EH (cell line): ENCODE measurements around the gene RARRES2.

Source experiments
- DNase-seq: peaks from one replicate; pipeline ENCODE4 v3.0.0-alpha.2; 2015; ENCODE audit warnings: low read depth

The RARRES2 gene

DNA sequence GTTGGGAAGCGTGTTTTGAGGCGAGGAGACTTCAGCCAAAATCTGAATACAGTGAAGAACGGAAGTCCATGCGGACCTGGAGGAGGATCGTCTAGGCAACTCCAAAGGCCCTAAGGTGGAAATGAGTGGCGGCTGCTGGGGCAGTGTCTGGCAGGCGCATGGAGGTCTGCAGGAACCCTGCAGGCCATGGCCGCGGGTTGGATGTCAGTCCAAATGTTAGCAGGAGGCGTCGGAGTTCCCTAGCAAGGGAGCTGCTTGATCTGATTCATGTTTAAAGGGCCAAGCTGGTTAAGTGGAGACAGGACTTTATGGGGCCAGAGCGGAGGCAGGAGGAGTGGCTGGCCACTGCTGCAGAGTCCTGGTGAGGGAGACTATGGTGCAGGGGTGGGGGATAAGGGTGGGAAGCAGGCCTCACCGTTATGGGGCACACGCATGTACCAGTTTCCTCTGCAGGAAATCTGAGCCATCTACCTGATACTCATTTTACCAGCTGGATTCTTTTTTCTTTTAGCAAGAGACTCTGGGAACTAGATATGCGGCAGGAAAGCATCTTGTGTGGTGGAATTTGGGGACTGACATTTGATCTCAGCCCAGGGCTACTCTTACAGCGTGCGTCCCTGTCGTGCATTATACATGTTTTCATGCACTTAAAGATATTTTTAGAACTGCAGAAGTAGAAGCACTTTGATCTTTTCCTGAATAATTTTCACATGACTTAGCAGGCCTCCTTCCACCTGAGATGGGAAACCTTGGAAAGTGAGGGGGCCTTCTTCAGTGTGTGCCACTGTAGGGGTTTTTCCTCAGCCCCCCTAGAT lies 20.6 kb upstream of the RARRES2 start:
- DNase-seq = no peak

DNA sequence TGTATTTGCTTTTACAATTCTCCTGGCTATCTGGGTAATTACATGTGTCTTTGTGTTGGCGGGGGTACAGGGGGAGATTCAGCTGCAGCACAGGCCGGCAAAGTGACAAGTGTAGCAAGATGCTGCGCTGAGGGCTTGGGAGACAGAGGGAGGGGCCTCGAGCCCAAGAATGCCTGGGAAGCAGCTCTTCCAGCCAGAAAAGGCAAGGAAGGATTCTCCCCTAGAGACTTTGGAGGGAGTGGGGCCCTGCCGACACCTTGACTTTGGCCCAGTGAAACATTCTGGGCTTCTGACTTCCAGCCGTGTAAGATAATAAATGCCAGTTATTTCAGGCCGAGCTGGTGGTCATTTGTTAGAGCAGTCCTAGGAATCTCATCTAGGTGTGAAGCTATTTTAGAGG lies 20.0 kb upstream of the RARRES2 start:
- no peak for DNase-seq

DNA sequence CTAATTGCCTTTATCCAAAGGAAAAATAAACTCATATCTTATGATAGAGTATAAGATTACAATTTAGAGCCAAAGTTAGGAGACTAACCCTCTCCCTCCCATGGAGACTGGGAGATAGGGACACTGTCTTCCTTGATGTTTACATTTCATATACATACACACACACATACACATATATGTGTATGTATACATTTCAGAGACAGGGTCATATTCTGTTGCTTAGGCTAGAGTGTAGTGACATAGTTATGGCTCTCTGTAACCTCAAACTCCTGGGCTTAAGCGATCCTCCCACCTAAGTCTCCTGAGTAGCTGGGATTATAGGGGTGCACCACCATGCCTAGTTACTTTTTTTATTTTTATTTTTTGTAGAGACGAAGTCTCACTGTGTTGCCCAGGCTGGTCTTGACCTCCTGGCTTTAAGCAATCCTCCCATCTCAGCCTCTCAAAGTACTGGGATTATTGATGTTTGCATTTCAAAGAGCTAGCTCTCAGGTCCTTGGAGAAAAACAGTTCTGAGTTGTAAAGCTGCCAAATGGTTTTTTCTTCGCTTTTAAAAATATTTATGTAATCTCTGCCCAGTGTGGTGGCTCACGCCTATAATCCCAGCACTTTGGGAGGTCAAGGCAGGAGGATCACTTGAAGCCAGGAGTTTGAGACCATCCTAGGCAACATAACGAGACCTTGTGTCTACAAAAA lies 19.1 kb upstream of the RARRES2 start:
- no peak for DNase-seq

DNA sequence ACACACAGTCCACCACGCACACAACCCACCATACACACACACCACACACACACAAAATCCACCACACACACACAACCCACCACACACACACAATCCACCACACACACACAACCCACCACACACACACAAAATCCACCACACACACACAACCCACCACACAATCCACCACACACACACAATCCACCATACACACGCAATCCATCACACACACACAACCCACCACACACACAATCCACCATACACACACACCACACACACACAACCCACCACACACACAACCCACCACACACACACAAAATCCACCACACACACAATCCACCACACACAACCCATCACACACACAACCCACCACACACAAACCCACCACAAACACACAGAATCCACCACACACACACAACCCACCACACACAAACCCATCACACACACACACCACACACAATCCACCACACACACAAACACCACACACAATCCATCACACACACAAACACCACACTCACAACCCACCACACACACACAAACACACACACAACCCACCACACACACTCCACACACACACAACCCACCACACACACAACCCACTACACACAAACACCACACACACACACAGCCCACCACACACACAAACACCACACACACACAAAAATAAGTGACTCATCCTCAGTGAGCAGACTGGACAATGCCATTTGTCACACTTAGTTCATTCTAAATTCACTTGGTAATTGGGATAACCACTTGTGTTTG lies 18.4 kb upstream of the RARRES2 start:
- no peak for DNase-seq

DNA sequence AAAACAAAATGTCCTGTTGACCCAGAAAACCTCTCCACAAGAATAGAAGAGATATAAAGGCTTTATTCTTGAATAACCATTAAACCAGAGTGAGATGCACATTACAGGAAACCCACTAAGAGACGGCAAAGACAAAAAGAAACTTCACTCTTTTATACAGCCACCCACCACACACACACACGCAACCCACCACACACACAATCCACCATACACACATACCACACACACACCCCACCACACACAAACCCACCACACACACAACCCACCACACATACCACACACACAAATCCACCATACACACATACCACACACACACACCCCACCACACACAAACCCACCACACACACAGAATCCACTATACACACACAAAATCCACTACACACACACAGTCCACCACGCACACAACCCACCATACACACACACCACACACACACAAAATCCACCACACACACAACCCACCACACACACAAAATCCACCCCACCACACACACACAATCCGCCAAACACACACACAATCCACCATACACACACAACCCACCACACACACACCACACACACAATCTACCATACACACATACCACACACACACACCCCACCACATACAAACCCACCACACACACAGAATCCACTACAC lies 17.7 kb upstream of the RARRES2 start:
- DNase-seq = no peak

DNA sequence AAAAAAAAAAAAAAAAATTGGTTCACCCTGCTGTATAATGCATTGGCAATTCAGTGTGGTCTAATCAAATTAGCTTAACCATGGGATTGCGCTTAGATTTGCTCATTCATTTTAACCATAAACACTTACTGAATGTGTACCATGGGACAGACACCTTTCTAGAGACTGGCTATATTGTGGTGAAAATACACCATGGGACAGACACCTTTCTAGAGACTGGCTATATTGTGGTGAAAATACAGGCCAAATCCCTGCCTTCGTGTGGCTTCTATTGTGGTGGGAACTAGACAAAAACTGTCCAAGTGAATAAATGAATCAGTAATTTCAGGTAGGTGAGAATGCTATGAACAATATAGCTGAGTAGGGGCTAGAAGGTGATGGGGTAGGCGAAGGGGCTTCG lies 17.0 kb upstream of the RARRES2 start:
- no peak for DNase-seq

DNA sequence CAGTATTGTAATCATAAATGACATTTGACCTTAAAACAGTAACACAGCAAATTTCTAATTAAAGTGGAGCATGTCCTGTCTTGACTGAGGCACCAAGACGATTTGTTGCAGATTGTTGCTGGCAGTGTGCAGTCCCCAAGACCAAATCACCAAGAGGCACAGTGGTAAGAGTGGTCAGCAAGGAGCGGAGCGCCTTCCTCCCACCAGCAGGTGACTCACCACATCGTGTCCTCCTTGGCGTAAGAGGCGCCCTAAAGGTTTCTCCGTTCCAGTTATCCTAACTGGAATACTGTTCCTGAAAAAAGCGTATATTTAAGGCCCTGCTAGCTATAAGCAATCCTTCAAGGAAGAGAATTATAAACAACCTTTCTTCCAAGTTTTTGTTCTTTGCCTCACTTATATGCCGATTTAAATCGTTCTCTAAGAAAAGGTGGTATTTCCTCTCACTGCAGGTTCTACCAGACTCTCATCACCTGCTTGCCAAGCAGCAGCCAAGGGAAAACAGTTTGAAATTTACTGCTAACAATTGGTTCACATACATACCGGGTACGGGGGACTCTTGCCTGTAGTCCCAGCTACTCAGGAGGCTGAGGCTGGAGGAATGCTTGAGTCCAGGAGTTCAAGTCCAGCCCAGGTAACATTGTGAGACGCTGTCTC lies 16.5 kb upstream of the RARRES2 start:
- DNase-seq = no peak

DNA sequence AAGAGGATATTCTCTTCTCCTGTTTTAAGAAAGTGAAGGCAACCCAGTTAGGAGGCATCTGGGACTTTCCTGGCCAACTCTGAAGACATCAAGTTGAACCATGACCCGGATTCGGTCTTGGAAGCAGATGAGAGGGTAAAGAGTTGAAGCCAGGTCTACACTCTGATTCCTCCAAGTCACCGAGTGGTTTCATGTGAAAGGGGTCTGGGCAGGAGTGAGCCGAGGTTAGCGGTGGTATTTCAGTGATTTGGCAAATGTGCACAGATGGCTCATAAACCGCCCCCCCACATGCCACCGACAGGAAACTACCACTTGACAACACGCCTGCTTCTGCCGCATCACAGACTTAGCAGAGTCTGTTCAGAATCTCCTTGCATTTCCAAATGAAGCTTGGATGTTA lies 15.8 kb upstream of the RARRES2 start:
- no peak for DNase-seq

DNA sequence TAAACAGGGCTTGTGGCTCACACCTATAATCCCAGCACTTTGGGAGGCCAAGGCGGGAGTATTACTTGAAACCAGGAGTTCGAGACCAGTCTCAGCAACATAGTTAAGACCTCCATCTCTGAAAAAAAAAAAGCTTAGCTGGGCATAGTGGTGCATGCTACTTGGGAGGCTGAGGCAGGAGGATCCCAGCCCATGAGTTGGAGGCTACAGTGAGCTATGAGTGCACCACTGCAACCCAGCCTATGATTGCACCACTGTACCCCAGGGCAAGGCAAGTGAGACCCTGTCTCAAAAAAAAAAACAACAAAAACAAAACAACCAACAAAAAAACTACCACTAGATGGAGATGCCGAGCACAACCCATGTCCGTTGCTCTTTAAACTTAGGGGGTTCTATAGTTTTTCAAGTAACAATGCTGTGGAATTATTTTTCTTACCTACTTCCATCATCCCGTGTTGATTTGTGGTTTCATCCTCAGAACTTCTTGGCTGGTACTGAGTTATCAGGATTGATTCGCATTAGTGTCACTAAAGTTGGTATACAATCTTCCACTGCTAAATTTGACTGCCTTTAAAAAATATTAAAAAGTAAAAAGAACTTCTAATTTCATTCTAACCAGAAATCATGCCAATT lies 15.0 kb upstream of the RARRES2 start:
- DNase-seq = peak; percentile 39

DNA sequence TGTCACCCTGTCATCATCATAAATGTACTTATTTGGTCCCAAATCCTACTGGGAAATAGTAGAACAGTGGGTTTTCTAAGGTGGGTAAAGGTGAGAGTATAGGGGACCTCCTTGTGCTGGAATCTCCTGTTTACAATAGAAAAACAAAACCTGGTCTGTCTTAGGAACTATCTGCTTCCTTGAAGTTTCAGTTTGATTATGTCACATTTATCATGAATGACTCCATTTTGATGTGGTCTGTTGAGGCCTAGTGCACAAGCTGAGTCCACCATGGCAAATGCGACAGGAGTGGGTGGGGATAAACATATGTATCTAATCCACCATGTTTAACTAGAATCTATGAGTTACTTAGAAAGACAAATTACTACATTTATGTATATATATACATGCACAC lies 14.2 kb upstream of the RARRES2 start:
- no peak for DNase-seq

DNA sequence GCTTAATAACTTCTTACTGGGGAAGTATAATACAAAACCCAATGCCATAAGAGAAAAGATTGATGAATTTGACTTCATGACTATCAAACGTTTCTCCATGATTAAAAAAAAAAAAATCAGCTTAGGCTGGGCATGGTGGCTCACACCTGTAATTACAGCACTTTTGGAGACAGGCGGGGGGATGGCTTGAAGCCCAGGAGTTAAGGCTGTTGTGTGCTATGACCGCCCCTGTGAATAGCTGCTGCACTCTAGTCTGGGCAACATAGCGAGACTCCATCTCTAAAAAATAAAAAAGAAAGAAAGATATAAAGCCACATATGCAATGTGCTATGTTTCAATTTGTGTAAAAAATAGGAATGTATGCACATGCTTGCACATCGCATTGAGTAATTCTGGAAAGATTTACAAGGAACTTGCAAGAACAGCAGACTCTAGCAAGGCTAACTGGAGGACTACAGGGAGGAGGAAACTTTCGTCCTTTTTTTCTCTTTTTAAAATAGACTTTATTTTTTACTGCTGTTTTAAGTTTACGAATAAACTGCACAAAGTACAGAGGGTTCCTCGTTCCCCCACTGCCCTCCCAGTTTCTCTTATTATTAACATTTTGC lies 10.3 kb upstream of the RARRES2 start:
- DNase-seq = no peak

DNA sequence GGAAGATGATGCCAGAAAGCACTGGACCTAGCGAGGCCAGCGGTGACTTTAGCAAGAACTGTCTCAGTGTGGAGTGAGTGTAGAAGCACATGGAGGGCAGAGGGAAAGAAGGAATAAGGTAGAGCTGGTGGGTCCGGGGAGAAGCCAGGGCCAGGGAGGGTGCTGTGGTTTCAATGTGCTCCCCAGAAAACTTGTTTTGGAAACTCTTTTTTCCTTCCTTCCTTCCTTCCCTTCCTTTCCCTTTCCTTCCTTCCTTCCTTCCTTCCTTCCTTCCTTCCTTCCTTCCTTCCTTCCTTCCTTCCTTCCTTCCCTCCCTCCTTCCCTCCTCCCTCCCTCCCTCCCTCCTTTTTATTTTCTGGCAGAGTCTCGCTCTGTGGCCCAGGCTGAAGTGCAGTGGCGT lies 5.5 kb upstream of the RARRES2 start:
- no peak for DNase-seq

DNA sequence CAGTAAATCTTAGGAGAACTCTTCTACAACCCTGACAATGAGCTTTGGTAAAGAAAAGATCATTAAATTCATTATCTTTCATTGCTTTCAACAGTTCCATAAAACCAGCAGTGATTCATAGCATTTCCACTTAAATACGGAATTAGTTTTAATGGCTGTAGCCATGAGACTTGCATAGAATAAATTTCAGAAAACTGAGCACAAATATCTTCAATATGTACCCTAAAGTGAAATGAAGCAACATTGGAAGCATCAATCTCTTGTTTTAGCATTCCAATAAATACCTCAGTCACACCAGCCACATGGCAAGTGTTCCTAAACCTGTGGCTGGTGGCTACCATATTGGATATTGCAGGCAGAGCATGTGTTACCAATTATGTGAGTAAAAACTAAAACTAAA lies 3.6 kb upstream of the RARRES2 start:
- no peak for DNase-seq

DNA sequence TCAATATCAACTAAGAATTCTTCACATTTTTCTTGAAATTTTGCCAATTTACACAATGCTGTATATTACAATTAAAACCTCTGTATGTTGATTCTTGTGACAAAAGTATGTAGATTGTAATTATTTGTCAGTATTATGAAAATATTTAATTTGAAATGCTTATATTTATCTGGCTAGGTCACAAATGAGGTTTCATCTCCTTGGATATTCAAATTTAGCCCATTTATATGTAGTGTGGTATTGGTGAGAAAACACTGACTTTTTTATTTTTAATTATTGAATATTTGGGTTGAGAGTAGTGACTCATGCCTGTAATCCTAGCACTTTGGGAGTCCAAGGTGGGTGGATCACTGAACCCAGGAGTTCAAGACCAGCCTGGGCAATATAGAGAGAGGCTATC lies 2.9 kb upstream of the RARRES2 start:
- DNase-seq = no peak

DNA sequence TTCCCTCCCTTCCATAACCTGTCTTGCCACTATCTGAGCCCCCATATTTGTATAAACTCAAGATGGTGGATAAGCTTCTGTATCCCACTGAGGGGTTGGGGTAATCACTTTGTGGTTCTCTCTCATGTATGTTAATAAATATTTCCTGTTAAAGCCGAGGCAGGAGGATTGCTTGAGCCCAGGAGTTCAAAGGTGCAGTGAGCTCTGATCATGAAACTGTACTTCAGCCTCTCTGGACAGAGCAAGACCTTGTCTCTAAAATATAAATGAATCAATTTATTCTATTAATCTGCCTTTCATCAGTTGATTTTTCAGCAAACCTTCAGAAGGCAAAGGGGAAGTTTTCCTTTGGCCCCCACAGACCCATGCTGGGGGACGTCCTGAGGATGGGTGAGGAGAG lies 1.8 kb upstream of the RARRES2 start:
- DNase-seq = no peak

DNA sequence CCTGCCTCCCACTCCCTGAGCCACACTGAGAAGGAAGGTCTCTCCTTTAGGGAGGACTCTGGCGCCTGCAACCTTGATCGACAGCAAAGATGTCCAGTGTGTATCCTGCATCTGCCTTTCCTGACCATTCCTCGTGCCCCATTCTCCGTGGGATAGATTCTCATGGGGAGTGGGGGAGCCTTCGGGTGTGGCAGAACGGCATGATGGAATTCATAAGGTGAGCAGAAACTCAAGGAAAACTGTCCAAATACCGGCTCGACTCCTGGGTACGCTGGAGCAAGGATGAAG lies 636 bp upstream of the RARRES2 start:
- no peak for DNase-seq

DNA sequence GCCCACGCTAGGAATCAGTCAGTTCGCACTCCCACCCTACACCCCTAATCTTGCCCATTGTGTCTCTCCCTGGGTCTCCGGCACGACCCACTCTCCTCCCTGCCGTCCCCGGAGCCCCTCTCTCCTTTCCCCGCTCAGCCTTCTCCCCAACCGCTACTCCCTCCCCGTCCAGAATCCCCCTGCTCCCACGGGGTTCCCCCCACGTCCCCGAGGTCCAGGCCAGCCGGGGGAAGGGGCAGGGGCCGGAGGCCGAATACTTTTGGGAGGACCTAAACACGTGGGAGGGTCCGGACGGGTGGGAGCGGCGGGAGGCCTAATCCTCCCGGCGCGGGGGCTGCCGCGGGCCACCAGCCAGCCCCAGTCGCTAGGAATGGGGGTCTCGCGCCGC lies 560 bp downstream of the RARRES2 start:
- no peak for DNase-seq

DNA sequence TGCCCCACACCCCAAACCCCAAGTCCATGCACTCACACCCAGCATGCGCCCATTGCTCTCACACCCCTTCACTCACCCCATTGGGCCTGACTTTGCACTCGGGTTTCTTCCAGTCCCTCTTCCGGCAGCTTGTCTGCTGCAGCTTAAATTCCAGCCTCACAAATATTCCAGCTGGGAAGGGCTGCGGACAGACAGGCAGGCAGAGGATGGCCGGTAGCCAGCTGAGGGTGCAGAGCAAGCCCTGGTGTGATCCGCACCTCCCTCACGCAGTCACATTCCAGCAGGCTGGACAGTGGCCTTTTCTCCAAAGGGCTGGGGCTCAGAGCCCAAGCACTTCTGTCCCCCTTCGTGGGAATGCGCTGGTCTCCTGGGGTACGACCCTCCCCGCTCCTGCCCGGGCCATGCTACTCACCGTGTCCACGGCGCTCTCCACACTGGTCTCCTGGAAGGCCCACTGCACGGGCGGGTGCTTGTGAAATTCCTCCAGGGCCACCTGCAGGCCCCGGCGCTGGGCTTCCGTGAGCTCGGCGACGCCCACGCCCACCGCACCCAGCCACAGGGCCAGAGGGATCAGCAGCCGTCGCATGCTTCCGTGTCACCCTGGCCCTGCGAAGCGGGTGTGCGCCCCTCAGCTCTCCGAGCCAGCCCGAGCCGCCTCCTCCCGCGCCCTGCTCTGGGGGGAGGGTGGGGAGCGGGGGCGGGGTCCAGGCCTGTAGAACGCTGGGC lies 1.2 kb downstream of the RARRES2 start:
- peak; percentile 64 for DNase-seq

DNA sequence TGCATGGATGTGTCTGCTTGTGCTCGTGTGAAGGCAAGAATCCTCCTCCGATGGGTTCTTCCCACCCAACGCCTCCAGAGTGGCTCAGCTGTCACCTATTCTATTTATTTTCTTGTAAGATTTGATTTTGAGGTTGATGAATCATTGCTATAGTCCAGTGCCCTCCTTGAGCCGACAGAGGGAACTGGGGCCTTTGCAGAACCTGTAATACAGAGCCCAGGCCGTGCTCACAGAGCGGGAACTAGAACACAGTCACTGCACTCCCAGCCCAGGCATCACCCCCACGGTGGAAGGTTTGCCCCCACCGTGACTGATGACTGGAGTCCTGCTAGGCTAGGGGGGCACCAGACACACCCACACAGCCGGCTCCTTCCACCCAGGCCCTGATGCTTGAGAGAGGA lies 2.0 kb downstream of the RARRES2 start:
- DNase-seq = no peak

DNA sequence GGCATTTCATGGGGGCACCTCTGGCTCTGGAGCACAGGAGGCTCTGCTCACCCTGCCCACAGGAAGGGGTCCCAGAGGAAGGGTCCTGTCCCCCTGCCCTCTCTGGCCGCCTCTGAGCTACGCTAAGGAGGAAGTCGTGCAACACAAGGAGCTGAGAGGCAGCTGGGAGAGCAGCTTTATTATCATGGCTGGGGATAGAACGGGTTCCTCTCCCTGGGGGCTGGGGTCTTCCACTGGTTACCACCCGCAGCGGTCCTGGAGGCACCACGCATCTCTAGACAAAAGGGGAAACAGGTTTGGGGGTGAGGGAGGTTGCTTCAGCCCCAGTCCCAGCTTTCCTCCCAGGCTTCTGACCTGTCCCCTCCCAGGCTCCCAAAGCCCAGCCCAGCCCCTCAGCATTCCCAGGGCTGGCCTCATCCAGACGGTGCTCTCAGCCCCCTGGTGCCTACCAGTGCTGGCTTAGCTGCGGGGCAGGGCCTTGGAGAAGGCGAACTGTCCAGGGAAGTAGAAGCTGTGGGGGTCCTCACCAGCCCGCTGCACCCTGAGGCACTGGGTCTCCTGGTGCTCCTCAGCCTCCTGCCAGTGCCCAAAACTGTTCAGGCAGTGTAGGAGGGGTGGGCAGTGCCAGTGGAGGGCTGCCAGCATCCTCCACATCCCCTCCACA lies 3.1 kb downstream of the RARRES2 start:
- DNase-seq = no peak
